Fibroblast of lung (primary cell): ENCODE measurements around the gene TMTC3. TPM values are rescaled to one million over a fixed set of nuclear protein-coding genes. Genes with fewer than 3 reads are reported as not detected.

Experiments used
- DNase-seq, 2 donors: peaks; one replicate each; pipeline versions ENCODE4 v3.0.0 to v3.0.0-alpha.2; 2010; ENCODE audit warnings: low read depth in 2 of 2
- H2AFZ ChIP-seq: 2 replicates; pipeline ENCODE4 v1.5.1; 2012; ENCODE audit warnings: low read length, control low read depth, inconsistent platforms
- H3K27ac ChIP-seq: 2 replicates; pipeline ENCODE4 v1.5.1; 2011; ENCODE audit warnings: low read length, control low read depth; ENCODE audit not compliant: insufficient read depth
- H3K27me3 ChIP-seq: 2 replicates; pipeline ENCODE4 v1.5.1; 2011; ENCODE audit warnings: mild to moderate bottlenecking, low read length; ENCODE audit not compliant: control insufficient read depth, insufficient read depth
- H3K36me3 ChIP-seq: 2 replicates; pipeline ENCODE4 v1.5.1; 2011; ENCODE audit warnings: low read length; ENCODE audit not compliant: control insufficient read depth, insufficient read depth
- H3K4me1 ChIP-seq: 2 replicates; pipeline ENCODE4 v1.5.1; 2011; ENCODE audit warnings: low read length; ENCODE audit not compliant: control insufficient read depth, insufficient read depth; ENCODE audit errors: extremely low read depth
- H3K4me2 ChIP-seq: 2 replicates; pipeline ENCODE4 v1.5.1; 2011; ENCODE audit warnings: low read length, control low read depth; ENCODE audit not compliant: insufficient read depth; ENCODE audit errors: extremely low read depth
- H3K4me3 ChIP-seq, 4 experiments: fragments of 200-600 bp in 1 of 4; sonication (generic) in 1 of 4; replicated peaks in 1 of 4; 2 replicates each; pipeline ENCODE4 v1.5.1; 2011 to 2016; ENCODE audit warnings: low read length in 4 of 4, low read depth in 3 of 4, mild to moderate bottlenecking in 3 of 4, control low read depth in 2 of 4, inconsistent platforms in 1 of 4, mixed read lengths in 1 of 4; ENCODE audit not compliant: insufficient read depth in 1 of 4; ENCODE audit errors: control extremely low read depth in 1 of 4
- H3K79me2 ChIP-seq: 2 replicates; pipeline ENCODE4 v1.5.1; 2012; ENCODE audit warnings: mild to moderate bottlenecking, low read length, inconsistent platforms; ENCODE audit not compliant: control insufficient read depth, insufficient read depth
- H3K9ac ChIP-seq: 2 replicates; pipeline ENCODE4 v1.5.1; 2011; ENCODE audit warnings: mild to moderate bottlenecking, low read length, control low read depth; ENCODE audit not compliant: insufficient read depth
- H3K9me3 ChIP-seq: 2 replicates; pipeline ENCODE4 v1.5.1; 2012; ENCODE audit warnings: low read depth, low read length; ENCODE audit not compliant: control insufficient read depth, insufficient read depth
- H4K20me1 ChIP-seq: 2 replicates; pipeline ENCODE4 v1.5.1; 2011; ENCODE audit warnings: low read length; ENCODE audit not compliant: control insufficient read depth, insufficient read depth; ENCODE audit errors: extremely low read depth
- CTCF ChIP-seq, 2 donors: IDR thresholded peaks in 1 of 2; conservative IDR thresholded peaks in 1 of 2; 1 replicate in 1 of 2; 2 replicates in 1 of 2; pipeline ENCODE4 v1.5.1; 2011 to 2012; ENCODE audit warnings: low read length in 2 of 2, control low read depth in 1 of 2, inconsistent platforms in 1 of 2, low read depth in 1 of 2, mild to moderate bottlenecking in 1 of 2
- EZH2 ChIP-seq: IDR thresholded peaks from 2 replicates; pipeline ENCODE4 v1.5.1; 2012; ENCODE audit warnings: low read length, control low read depth, mild to moderate bottlenecking; ENCODE audit errors: missing control alignments
- polyA plus RNA-seq, 2 donors: library from polyadenylated mRNA; depleted of rRNA in 1 of 2; stranded (reverse) in 1 of 2; unstranded in 1 of 2; fragments of >200 nt; gene quantifications; 2 replicates each; pipeline ENCODE4 v1.2.1, GENCODE V29; 2011 to 2012; ENCODE audit warnings: missing spikeins in 1 of 2
- total RNA-seq: library from RNA; depleted of rRNA; stranded (reverse); fragments of >200 nt; gene quantifications from 2 replicates; pipeline ENCODE4 v1.2.1, GENCODE V29; 2014

TMTC3 gene
- total and polyA plus RNA-seq, 2 donors (not counting 1 experiment from before 2014, with no cell fraction given) = 32.5 to 59.7 TPM

GRCh38 chr12:88228720-88229119 lies 86.6 kb downstream of the TMTC3 start:
- TF ChIP-seq CTCF (conservative IDR thresholded peaks at IDR 0.05 in 1 of 2, IDR thresholded peaks at IDR 0.05 in 1 of 2; ENCODE audit: low read depth in 1 of 2, low read length in 2 of 2) (no peak), EZH2 (no peak)
- no peaks in the 10 kb centered on the region for H3K4me1 ChIP-seq
- no peaks in the 10 kb centered on the region for H3K9me3 ChIP-seq
- H3K79me2 ChIP-seq = no peaks in the 10 kb centered on the region
- H3K27ac ChIP-seq = no peak overlapping the region
- no peak overlapping the region for H3K4me2 ChIP-seq
- no peaks in the 10 kb centered on the region for H3K36me3 ChIP-seq
- no peaks in the 10 kb centered on the region for H3K27me3 ChIP-seq
- no peak for DNase-seq
- no peaks in the 10 kb centered on the region for H4K20me1 ChIP-seq
- H2AFZ ChIP-seq = no peak overlapping the region
- H3K9ac ChIP-seq = no peak overlapping the region
- H3K4me3 ChIP-seq = no peak overlapping the region

- no peak overlapping the region for H3K4me3 ChIP-seq
- H3K79me2 ChIP-seq = no peaks in the 10 kb centered on the region
- no peak for TF ChIP-seq CTCF (conservative IDR thresholded peaks at IDR 0.05 in 1 of 2, IDR thresholded peaks at IDR 0.05 in 1 of 2; ENCODE audit: low read depth in 1 of 2, low read length in 2 of 2)
- TF ChIP-seq EZH2 = no peak
- H3K4me2 ChIP-seq = no peak overlapping the region
- H3K4me1 ChIP-seq = no peaks in the 10 kb centered on the region
- no peaks in the 10 kb centered on the region for H3K27me3 ChIP-seq
- H3K9me3 ChIP-seq = no peaks in the 10 kb centered on the region
- no peak overlapping the region for H3K27ac ChIP-seq
- no peak overlapping the region for H2AFZ ChIP-seq
- H4K20me1 ChIP-seq = no peaks in the 10 kb centered on the region
- no peak for DNase-seq
- H3K36me3 ChIP-seq = no peaks in the 10 kb centered on the region
- H3K9ac ChIP-seq = no peak overlapping the region
Observed at GRCh38 chr12:88230271-88230670, 88.2 kb downstream of the TMTC3 start.

- Histone ChIP-seq H3K9ac (no peak overlapping the region), H2AFZ (no peak overlapping the region), H3K27ac (no peak overlapping the region), H3K9me3 (no peaks in the 10 kb centered on the region), H4K20me1 (no peaks in the 10 kb centered on the region), H3K4me1 (no peaks in the 10 kb centered on the region), H3K36me3 (no peaks in the 10 kb centered on the region), H3K27me3 (no peaks in the 10 kb centered on the region), H3K4me2 (no peak overlapping the region), H3K4me3 (no peak overlapping the region), H3K79me2 (no peaks in the 10 kb centered on the region)
- DNase-seq = no peak
- TF ChIP-seq CTCF (conservative IDR thresholded peaks at IDR 0.05 in 1 of 2, IDR thresholded peaks at IDR 0.05 in 1 of 2; ENCODE audit: low read depth in 1 of 2, low read length in 2 of 2) = no peak
- no peak for TF ChIP-seq EZH2
Observed at GRCh38 chr12:88235183-88235833, 93.2 kb downstream of the TMTC3 start.
